Measurements from ENCODE around the gene PTMA. TPM values are rescaled to one million over a fixed set of nuclear protein-coding genes. Genes with fewer than 3 reads are reported as not detected.

The PTMA gene
- total RNA-seq, 2 experiments from 2014 or later = 1,700 to 2,208 TPM

GRCh38 chr2:231666171-231667095, 41.9 kb upstream of the PTMA start:
- Mint-ChIP-seq H3K4me1 (peaks cover 31% of the 10 kb centered on the region), H3K36me3 (ENCODE audit: low read depth) (no peaks in the 10 kb centered on the region), H3K27me3 (no peaks in the 10 kb centered on the region), H3K9me3 (no peaks in the 10 kb centered on the region), H3K4me3 (no peak overlapping the region), H3K27ac (peak overlapping the region; percentile 46)
- DNase-seq = no peak
- ChIA-PET POLR2A (no interaction called here), CTCF (interaction anchor here (1.6 to 5.7 kb wide), 5 partner anchors 10 to 48 kb away, joined by 3 to 43 read pairs (median 11); no protein-coding TSS in a partner anchor)

- ChIA-PET CTCF (interaction anchor here (0.6 to 5.7 kb wide), 5 partner anchors 9 to 911 kb away, joined by 3 to 43 read pairs (median 11); no protein-coding TSS in a partner anchor), POLR2A (no interaction called here)
- H3K4me3 Mint-ChIP-seq = no peak overlapping the region
- peak overlapping the region; percentile 54 for H3K27ac Mint-ChIP-seq
- no peaks in the 10 kb centered on the region for H3K9me3 Mint-ChIP-seq
- DNase-seq = no peak
- H3K27me3 Mint-ChIP-seq = no peaks in the 10 kb centered on the region
- H3K4me1 Mint-ChIP-seq = peaks cover 33% of the 10 kb centered on the region
- no peaks in the 10 kb centered on the region for H3K36me3 Mint-ChIP-seq (ENCODE audit: low read depth)
Observed at GRCh38 chr2:231667096-231667427, 41.3 kb upstream of the PTMA start.

GRCh38 chr2:231667496-231667895, 40.8 kb upstream of the PTMA start:
- H3K27ac Mint-ChIP-seq = no peak overlapping the region
- no peaks in the 10 kb centered on the region for H3K9me3 Mint-ChIP-seq
- CTCF ChIA-PET = interaction anchor here (0.6 to 5.7 kb wide), 5 partner anchors 9 to 911 kb away, joined by 3 to 43 read pairs (median 11); no protein-coding TSS in a partner anchor
- no peak overlapping the region for H3K4me3 Mint-ChIP-seq
- no peak for DNase-seq
- POLR2A ChIA-PET = no interaction called here
- no peaks in the 10 kb centered on the region for H3K27me3 Mint-ChIP-seq
- peaks cover 31% of the 10 kb centered on the region for H3K4me1 Mint-ChIP-seq
- H3K36me3 Mint-ChIP-seq (ENCODE audit: low read depth) = no peaks in the 10 kb centered on the region

GRCh38 chr2:231668981-231669380, 39.3 kb upstream of the PTMA start:
- POLR2A ChIA-PET = no interaction called here
- Mint-ChIP-seq H3K36me3 (ENCODE audit: low read depth) (no peaks in the 10 kb centered on the region), H3K9me3 (no peaks in the 10 kb centered on the region), H3K4me3 (no peak overlapping the region), H3K4me1 (peaks cover 25% of the 10 kb centered on the region), H3K27ac (no peak overlapping the region), H3K27me3 (no peaks in the 10 kb centered on the region)
- no peak for DNase-seq
- CTCF ChIA-PET = interaction anchor here (0.9 to 5.7 kb wide), 5 partner anchors 7 to 45 kb away, joined by 3 to 43 read pairs (median 11); no protein-coding TSS in a partner anchor

DNA sequence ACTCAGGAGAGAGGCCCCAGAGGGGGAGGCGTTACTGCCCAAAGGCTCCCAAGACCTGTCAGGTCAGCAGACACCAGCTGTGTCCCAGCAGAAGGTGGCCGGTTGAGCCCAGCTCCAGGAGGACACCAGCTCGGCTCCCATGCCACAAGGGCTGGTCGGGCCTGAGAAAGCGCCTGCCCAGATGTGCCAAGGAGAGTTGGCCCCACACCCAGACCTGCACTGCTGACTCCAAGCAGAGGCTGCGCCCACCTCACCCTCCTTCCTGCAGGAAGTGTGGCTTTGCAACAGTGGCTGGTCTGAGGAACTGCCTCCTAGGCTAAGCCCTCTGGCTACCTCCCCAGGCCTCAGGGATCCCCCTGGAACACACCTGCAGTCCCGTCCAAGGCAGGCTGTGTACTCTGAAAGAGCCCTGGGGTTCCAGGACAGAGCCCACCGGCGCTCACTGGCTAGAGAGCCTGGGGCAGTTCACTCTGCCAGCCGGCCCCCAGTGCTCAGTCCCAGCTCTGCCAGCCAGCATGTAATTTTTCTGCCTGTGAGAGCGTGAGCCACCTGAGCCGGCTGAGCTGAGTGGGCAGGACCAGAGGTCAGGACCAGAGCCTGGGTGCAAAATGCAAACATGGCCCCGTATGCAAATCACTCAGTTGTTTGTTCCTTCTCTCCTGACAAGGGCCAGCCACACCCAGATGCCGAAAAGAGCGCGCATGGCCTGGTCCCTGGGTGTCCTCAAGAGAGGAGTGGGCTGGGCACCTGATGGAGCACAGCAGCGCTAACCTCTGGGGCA, 36.9 kb upstream of the PTMA start:
- no peak for DNase-seq
- H3K9me3 Mint-ChIP-seq = no peaks in the 10 kb centered on the region
- peaks cover 31% of the 10 kb centered on the region for H3K4me1 Mint-ChIP-seq
- CTCF ChIA-PET = interaction anchor here (0.7 to 8.9 kb wide), 8 partner anchors 10 to 82 kb away, joined by 3 to 167 read pairs (median 8); partner anchors contain the start of gene PTMA
- POLR2A ChIA-PET = no interaction called here
- H3K36me3 Mint-ChIP-seq (ENCODE audit: low read depth) = no peaks in the 10 kb centered on the region
- H3K27me3 Mint-ChIP-seq = no peaks in the 10 kb centered on the region
- peak overlapping the region; percentile 60 for H3K27ac Mint-ChIP-seq
- no peak overlapping the region for H3K4me3 Mint-ChIP-seq

GRCh38 chr2:231672617-231673347, 35.5 kb upstream of the PTMA start:
- CTCF ChIA-PET = interaction anchor here (1.0 to 8.9 kb wide), 11 partner anchors 9 to 83 kb away, joined by 3 to 167 read pairs (median 8); partner anchors contain the start of gene PTMA
- no peak overlapping the region for H3K4me3 Mint-ChIP-seq

DNA sequence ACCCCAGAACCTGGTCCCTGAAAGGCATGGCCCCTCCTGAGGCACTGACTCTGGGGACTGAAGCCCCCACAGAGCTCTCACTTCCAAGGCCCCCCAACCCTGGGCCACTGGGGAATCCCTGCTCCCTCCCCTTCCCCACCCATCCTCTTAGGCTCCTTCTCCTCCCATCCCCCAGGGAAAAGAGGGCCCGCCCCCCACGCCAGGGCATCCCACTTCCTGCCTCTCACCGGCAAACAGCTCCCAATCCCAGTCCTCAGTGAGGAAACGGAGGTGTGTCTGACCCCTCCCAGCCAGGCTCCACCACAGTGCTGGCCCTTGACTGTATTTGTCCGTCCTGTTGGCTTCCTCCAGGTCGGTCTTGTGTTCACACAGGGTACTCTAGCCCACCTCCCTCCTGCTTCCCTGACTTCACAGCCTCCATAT, 35.0 kb upstream of the PTMA start:
- ChIA-PET CTCF (interaction anchor here (1.1 to 8.9 kb wide), 7 partner anchors 10 to 83 kb away, joined by 3 to 167 read pairs (median 9); partner anchors contain the start of gene PTMA), POLR2A (no interaction called here)
- Mint-ChIP-seq H3K4me3 (no peak overlapping the region), H3K27ac (peak overlapping the region; percentile 38), H3K9me3 (no peaks in the 10 kb centered on the region), H3K36me3 (ENCODE audit: low read depth) (no peaks in the 10 kb centered on the region), H3K27me3 (no peaks in the 10 kb centered on the region), H3K4me1 (peaks cover 32% of the 10 kb centered on the region)
- no peak for DNase-seq

More at GRCh38 chr2:231672617-231673347, 35.5 kb upstream of the PTMA start:
- DNase-seq = no peak
- POLR2A ChIA-PET = interaction anchor here (0.5 kb wide), 1 partner anchor 10 kb away, joined by 3 read pairs; no protein-coding TSS in a partner anchor
- no peaks in the 10 kb centered on the region for H3K36me3 Mint-ChIP-seq (ENCODE audit: low read depth)
- no peak overlapping the region for H3K27ac Mint-ChIP-seq
- no peaks in the 10 kb centered on the region for H3K27me3 Mint-ChIP-seq
- peaks cover 32% of the 10 kb centered on the region for H3K4me1 Mint-ChIP-seq
- H3K9me3 Mint-ChIP-seq = no peaks in the 10 kb centered on the region

- Mint-ChIP-seq H3K4me1 (peaks cover 32% of the 10 kb centered on the region), H3K36me3 (ENCODE audit: low read depth) (no peaks in the 10 kb centered on the region), H3K27me3 (no peaks in the 10 kb centered on the region), H3K9me3 (no peaks in the 10 kb centered on the region), H3K4me3 (no peak overlapping the region), H3K27ac (peak overlapping the region; percentile 22)
- ChIA-PET CTCF (interaction anchor here (0.6 to 8.9 kb wide), 31 partner anchors 8 to 210 kb away, joined by 3 to 167 read pairs (median 5); partner anchors contain the start of genes NCL and PTMA), POLR2A (interaction anchor here (0.7 to 1.4 kb wide), 3 partner anchors 39 to 63 kb away, joined by 3 to 7 read pairs (median 3); no protein-coding TSS in a partner anchor)
- peak; percentile 60 for DNase-seq
Observed at GRCh38 chr2:231674587-231675338, 33.6 kb upstream of the PTMA start.

- Mint-ChIP-seq H3K27ac (no peak overlapping the region), H3K9me3 (no peaks in the 10 kb centered on the region), H3K4me3 (no peak overlapping the region), H3K27me3 (peaks cover 2% of the 10 kb centered on the region), H3K4me1 (peaks cover 30% of the 10 kb centered on the region), H3K36me3 (ENCODE audit: low read depth) (no peaks in the 10 kb centered on the region)
- ChIA-PET POLR2A (no interaction called here), CTCF (interaction anchor here (0.6 to 8.9 kb wide), 11 partner anchors 10 to 158 kb away, joined by 3 to 167 read pairs (median 24); partner anchors contain the start of gene PTMA)
- DNase-seq = no peak
Observed at GRCh38 chr2:231676243-231676642, 32.1 kb upstream of the PTMA start.

GRCh38 chr2:231677632-231678104, 30.7 kb upstream of the PTMA start:
- no peak overlapping the region for H3K4me3 Mint-ChIP-seq
- H3K27ac Mint-ChIP-seq = no peak overlapping the region
- peaks cover 28% of the 10 kb centered on the region for H3K4me1 Mint-ChIP-seq
- no peaks in the 10 kb centered on the region for H3K36me3 Mint-ChIP-seq (ENCODE audit: low read depth)
- no peaks in the 10 kb centered on the region for H3K9me3 Mint-ChIP-seq
- peaks cover 14% of the 10 kb centered on the region for H3K27me3 Mint-ChIP-seq
- ChIA-PET POLR2A (interaction anchor here (1.2 to 1.3 kb wide), 2 partner anchors 37 to 64 kb away, joined by 4 to 5 read pairs; no protein-coding TSS in a partner anchor), CTCF (interaction anchor here (0.6 to 8.9 kb wide), 33 partner anchors 8 to 1767 kb away, joined by 3 to 167 read pairs (median 5); partner anchors contain the start of gene PTMA)
- DNase-seq = peak; percentile 88

GRCh38 chr2:231679908-231680284, 28.4 kb upstream of the PTMA start:
- ChIA-PET POLR2A (no interaction called here), CTCF (interaction anchor here (0.8 to 8.2 kb wide), 5 partner anchors 10 to 68 kb away, joined by 3 to 64 read pairs (median 4); no protein-coding TSS in a partner anchor)
- Mint-ChIP-seq H3K27ac (no peak overlapping the region), H3K9me3 (no peaks in the 10 kb centered on the region), H3K27me3 (peaks cover 15% of the 10 kb centered on the region), H3K4me1 (peaks cover 20% of the 10 kb centered on the region), H3K4me3 (peak overlapping the region; percentile 36), H3K36me3 (ENCODE audit: low read depth) (no peaks in the 10 kb centered on the region)
- DNase-seq = no peak

Measured in activated CD4-positive, alpha-beta T cell treated with anti-CD3 and anti-CD28 coated beads, Interleukin-2, amount 10 ng/mL, durations not matched to agents 7 days and 5 days (primary cell).